ENCODE data around the gene ORMDL3.
"Not testable (repeated sequence)": the region's sequence is repeated elsewhere in the genome, so short reads cannot be mapped to it uniquely, and the experiment has no call there.

ORMDL3 gene

DNA sequence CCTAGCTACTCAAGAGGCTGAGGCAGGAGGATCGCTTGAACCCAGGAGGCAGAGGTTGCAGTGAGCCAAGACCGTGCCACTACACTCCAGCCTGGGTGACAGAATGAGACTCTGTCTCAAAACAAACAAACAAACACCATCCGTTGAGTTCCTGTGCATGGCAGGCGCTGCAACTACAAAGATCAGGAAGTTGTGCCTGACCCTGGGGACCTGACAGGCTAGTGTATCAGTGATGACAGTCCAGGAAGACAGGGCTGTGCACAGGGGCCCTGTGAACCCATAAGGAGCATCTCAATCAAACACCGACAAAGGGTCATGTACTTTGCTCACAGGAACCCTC, 21.1 kb upstream of the ORMDL3 start:
- DNase-seq = not testable (repeated sequence)

- no peak for DNase-seq
Observed at GRCh38 chr17:39946551-39947330, 19.3 kb upstream of the ORMDL3 start.

GRCh38 chr17:39944393-39944711, 17.0 kb upstream of the ORMDL3 start:
- DNase-seq = no peak

- DNase-seq = no peak
Observed at GRCh38 chr17:39943702-39944392, 16.4 kb upstream of the ORMDL3 start.

- DNase-seq = peak; percentile 62
Observed at GRCh38 chr17:39939588-39940419, 12.4 kb upstream of the ORMDL3 start.

GRCh38 chr17:39939106-39939505, 11.7 kb upstream of the ORMDL3 start:
- no peak for DNase-seq

GRCh38 chr17:39938140-39938869, 10.9 kb upstream of the ORMDL3 start:
- DNase-seq = no peak

DNA sequence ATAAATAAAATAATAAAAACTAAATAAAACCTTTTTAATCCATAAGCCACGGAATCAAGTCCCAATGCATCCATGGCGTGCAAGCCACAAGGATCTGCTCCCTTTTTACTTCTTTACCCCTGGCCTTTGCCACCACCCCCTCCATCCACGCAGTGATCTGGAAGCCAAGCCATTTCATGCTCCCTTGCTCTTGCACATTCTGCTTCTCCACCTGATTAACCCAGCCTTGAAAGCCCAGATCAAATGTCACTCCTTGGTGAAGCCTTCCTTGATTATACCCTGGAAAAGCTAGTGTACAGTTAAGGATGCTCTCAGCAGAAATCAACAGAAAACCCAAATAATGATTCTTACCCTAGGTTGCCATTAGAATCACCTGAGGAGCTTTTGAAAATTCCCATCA, 10.0 kb upstream of the ORMDL3 start:
- no peak for DNase-seq

DNA sequence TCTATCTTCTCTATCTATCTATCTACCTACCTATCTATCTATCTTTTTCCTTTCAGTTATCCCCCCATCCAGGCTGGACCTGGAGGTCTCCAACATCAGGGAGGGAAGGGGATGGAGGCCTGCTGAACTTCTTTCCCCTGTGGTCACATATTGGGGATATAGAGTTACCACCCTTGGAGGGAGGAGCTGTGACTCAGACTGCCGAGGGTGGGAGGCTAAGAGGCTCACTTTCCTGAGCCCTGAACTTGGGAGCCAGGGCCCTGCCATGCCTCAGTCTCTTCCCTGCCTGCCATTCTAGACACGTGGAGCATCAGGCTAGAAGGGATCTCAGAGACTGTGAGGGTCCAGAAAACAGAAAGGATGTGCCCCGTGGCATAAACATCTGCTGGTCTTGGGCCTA, 8.5 kb upstream of the ORMDL3 start:
- no peak for DNase-seq

- DNase-seq = no peak
Observed at GRCh38 chr17:39934324-39934723, 6.9 kb upstream of the ORMDL3 start.

DNA sequence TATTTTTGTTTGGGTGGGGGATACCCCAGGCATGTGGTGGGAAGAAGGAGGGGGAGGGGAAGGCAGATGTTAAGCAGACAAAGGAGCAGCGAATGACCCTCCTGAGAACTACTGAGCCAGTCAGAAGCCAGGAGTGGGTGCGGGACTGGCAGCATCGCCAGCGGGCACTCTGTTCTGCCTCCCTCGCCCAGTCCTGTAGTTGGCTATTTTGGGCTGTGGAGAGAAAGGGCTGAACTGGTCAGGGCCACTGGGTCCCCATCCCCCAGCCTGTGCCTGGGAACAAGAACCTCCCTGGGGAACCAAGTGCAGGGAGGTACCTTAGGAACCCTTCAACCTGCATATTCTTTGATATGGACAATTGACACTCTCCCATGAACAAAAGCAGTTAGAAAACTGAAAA, 6.5 kb upstream of the ORMDL3 start:
- DNase-seq = no peak

- no peak for DNase-seq
Observed at GRCh38 chr17:39929646-39930407, 2.4 kb upstream of the ORMDL3 start.

- DNase-seq = no peak
Observed at GRCh38 chr17:39928858-39929645, 1.7 kb upstream of the ORMDL3 start.

- no peak for DNase-seq
Observed at GRCh38 chr17:39927929-39928857, 792 bp upstream of the ORMDL3 start.

GRCh38 chr17:39926588-39927100, 757 bp downstream of the ORMDL3 start:
- no peak for DNase-seq

- no peak for DNase-seq
Observed at GRCh38 chr17:39926135-39926587, 1.2 kb downstream of the ORMDL3 start.

GRCh38 chr17:39925282-39926134, 1.9 kb downstream of the ORMDL3 start:
- peak; percentile 57 for DNase-seq

DNA sequence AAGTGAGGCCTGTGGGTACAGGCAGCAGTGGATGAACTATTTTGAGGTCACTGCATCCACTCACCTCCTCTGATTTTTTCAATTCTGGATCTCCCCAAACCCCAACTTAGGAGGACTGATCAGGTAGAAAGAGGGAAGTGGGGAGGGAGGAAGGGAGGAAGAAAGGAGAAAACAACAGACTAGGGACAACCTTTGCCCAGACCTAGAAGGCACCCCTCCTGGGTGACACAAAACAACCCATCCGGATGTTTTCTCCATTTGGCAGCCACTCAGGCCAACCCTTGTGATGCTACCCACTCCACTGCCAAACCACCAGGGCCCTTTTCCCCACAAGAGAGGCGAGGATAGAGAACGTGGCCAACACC, 2.7 kb downstream of the ORMDL3 start:
- no peak for DNase-seq
